Measurements from ENCODE around the gene LYRM1.

The LYRM1 gene

DNA sequence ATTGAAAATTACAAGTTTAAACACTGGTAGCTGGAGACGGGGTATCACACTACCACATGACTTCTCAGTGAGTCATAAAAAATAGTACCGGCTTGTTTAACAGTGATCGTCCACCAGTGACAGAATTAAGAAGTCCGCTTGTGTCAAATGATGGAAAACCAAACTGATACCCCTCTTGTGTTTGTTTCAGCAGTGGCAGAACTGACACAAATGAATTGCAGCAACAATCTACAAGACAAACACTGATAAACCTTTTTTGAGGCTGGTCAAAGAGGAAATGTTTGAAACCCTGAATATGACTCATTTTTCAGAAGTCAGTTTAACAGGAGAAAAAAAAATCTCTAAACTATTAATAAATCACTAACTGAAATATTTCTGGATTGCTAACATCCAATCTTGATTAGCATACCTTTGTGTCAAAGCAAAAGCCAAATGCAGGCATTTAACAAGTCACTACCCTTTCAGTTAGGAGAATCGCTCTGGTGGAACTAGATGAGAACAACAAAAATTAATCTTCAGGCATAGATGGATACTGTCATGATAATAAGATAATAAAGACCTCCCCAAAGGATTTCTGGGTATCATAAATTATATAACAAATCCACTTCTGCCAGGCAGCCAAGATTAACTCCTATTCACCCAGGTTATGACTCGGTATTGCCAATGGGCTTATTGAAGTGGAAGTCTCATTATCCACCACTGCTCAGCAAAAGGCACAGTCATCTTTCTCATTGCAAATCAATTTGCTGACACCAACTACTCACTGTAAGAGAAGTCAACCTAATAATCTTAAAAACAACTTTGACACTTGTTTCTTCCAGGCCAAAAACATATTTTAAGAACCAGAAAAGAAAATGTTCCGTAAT lies 21.2 kb upstream of the LYRM1 start:
- no peak overlapping the region for H3K4me3 ChIP-seq (ENCODE audit: low read depth, low read length)
- peak; percentile 57 for DNase-seq (ENCODE audit: low read depth, low spot score)
- in situ Hi-C loops (cut with HindIII; ENCODE audit: low sequenced_read_pairs), result no loop called here
- TF ChIP-seq, protein P1, sequence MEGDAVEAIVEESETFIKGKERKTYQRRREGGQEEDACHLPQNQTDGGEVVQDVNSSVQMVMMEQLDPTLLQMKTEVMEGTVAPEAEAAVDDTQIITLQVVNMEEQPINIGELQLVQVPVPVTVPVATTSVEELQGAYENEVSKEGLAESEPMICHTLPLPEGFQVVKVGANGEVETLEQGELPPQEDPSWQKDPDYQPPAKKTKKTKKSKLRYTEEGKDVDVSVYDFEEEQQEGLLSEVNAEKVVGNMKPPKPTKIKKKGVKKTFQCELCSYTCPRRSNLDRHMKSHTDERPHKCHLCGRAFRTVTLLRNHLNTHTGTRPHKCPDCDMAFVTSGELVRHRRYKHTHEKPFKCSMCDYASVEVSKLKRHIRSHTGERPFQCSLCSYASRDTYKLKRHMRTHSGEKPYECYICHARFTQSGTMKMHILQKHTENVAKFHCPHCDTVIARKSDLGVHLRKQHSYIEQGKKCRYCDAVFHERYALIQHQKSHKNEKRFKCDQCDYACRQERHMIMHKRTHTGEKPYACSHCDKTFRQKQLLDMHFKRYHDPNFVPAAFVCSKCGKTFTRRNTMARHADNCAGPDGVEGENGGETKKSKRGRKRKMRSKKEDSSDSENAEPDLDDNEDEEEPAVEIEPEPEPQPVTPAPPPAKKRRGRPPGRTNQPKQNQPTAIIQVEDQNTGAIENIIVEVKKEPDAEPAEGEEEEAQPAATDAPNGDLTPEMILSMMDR (IDR thresholded peaks at IDR 0.05; ENCODE audit: low read depth, low read length), result no peak

DNA sequence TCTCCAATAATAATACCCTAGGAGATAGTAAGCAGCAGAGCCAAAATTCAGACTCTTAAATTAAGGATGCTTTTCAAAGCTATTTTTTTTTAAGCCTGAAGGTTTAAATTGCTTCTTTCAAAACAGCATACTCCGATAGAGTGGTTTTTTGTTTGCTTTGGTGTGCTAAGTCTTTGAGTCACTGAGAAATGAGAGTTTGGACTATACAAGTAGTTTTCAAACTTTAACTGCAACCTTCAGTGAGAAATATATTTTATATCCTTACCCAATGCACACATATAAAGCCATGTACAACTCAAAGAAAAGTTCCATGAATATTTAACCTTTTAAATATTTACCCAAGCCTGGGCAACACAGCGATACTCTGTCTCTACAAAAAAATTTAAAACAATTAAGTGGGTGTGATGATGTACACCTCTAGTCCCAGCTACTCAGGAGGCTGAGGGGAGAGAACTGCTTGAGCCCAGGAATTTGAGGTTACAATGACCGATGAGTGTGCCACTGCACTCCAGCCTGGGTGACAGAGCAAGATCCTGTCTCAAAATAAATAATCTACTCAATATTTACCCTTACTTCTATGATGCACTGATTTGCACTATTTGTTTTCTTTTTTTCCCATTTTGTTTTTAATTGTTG lies 19.6 kb upstream of the LYRM1 start:
- DNase-seq (ENCODE audit: low read depth, low spot score), result no peak
- TF ChIP-seq, protein P1 (IDR thresholded peaks at IDR 0.05; ENCODE audit: low read depth, low read length), result no peak
- H3K4me3 ChIP-seq (ENCODE audit: low read depth, low read length), result no peak overlapping the region
- in situ Hi-C loops (cut with HindIII; ENCODE audit: low sequenced_read_pairs), result no loop called here

DNA sequence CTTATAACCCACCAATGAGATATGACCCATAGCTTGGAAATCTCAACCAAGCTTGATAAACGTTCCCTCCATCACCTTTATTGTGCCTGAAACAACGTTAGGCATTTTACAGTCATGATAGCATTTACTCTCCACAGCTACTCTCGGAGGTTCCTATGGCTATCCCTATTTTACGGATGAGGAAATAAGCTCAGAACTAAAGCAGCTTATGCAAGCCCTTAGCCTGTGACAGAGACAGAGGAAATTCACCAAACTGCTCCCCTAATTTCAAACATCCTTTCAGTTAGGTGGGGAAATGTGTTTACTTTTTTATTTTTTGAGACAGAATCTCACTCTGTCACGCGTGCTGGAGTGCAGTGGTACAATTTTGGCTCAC lies 19.1 kb upstream of the LYRM1 start:
- no peak for DNase-seq (ENCODE audit: low read depth, low spot score)
- TF ChIP-seq, protein P1 (IDR thresholded peaks at IDR 0.05; ENCODE audit: low read depth, low read length), result no peak
- in situ Hi-C loops (cut with HindIII; ENCODE audit: low sequenced_read_pairs), result no loop called here

DNA sequence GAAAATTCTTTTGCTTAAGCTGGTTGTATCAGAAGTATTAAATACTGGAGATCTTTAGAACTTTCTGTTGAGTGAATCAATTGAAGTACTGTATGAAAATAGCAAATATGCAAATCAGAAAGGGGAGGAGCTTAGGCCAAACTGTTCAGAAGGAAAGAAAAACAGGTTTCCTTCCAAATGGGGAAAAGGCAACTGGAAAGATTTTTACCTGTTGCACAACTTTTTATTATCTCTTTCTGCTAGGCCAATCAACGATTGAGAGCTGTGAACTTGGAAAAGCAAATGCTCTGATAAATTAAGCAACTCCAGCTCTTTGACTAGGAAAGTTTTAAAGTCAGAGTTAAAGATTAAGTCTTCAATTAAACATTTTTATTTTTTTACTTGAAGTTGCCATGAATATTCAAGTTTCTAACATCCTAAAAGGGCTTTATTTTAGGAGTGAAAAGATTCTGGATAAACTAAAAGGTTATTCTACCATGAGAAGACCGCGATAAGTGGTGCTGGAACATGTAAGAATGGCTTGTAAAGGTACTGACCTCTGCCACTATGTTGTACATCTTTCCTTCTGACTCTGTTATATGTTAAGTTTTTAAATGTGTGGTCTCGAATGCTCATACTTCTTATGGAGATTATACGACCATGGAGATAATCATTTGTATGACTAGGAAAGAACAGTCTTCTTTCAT lies 16.9 kb upstream of the LYRM1 start:
- in situ Hi-C loops (cut with HindIII; ENCODE audit: low sequenced_read_pairs), result no loop called here
- TF ChIP-seq, protein P1 (IDR thresholded peaks at IDR 0.05; ENCODE audit: low read depth, low read length), result no peak
- no peak for DNase-seq (ENCODE audit: low read depth, low spot score)
- H3K4me3 ChIP-seq (ENCODE audit: low read depth, low read length), result no peak overlapping the region

More for the DNA sequence above, 19.1 kb upstream of the LYRM1 start:
- H3K4me3 ChIP-seq (ENCODE audit: low read depth, low read length), result no peak overlapping the region

DNA sequence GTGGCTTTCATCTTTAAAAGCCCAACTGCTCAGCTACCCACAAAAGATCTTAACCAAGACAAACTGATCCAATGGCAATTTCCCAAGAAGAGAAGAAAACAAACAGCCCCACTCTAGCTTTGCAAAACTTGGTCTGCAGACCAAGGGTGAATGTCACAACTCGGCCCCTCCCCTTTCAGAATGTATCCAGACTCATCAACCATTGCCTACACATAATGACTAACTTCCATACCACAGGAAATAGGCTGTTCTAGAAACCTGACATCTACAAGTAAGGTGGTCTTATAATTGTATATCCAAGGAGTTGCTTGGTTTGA lies 16.4 kb upstream of the LYRM1 start:
- TF ChIP-seq, protein P1 (IDR thresholded peaks at IDR 0.05; ENCODE audit: low read depth, low read length), result no peak
- H3K4me3 ChIP-seq (ENCODE audit: low read depth, low read length), result no peak overlapping the region
- DNase-seq (ENCODE audit: low read depth, low spot score), result peak; percentile 87
- in situ Hi-C loops (cut with HindIII; ENCODE audit: low sequenced_read_pairs), result no loop called here

DNA sequence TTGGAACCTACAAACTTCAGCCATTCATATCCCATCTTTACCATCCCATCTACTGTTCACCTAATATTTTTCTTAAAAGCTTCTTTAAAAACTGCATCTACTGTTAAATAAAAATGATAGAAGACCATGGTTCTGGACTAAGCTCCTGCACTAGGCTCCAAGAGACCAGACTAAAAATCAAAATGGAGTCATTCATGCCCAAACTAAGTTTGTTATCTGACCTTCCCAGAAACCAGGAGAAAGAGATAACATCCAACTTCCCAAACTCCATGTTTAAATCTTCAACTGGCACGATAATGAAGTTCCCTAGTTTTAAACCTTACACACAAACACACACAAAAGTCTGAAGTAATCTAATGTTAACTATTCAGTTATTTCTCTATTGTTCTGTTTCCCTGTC lies 14.3 kb upstream of the LYRM1 start:
- in situ Hi-C loops (cut with HindIII; ENCODE audit: low sequenced_read_pairs), result no loop called here
- no peak for DNase-seq (ENCODE audit: low read depth, low spot score)
- no peak overlapping the region for H3K4me3 ChIP-seq (ENCODE audit: low read depth, low read length)
- TF ChIP-seq, protein P1 (IDR thresholded peaks at IDR 0.05; ENCODE audit: low read depth, low read length), result no peak

All from astrocyte of the spinal cord (primary cell).